ENCODE measurements around the gene PDLIM3.

Gene PDLIM3

DNA sequence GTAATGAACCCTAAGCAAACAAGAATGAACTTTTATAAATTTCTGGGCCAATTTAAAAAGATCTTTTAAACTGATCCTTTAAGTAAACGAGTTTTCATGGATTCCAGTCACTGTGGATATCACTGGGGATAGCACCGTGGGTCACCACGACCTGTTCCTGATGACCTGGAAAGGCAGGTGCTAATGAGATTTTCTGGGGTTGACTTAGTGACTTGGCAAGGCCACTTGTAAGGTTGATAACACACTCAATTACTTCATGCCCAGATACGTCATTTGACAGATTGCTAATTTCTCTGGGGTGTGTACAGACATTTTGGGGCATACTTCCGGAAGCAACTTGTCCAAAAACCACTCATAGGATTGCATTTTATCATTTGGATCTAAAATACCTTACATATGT lies 24.5 kb downstream of the PDLIM3 start:
- H3K4me3 ChIP-seq (ENCODE audit: low read depth, low read length) = no peak overlapping the region
- TF ChIP-seq POLR2A (IDR thresholded peaks at IDR 0.05; ENCODE audit: extremely low read depth, insufficient read length) = no peak
- no peak for TF ChIP-seq MYC (IDR thresholded peaks at IDR 0.05; ENCODE audit: low read depth, low read length)
- TF ChIP-seq, protein P1, sequence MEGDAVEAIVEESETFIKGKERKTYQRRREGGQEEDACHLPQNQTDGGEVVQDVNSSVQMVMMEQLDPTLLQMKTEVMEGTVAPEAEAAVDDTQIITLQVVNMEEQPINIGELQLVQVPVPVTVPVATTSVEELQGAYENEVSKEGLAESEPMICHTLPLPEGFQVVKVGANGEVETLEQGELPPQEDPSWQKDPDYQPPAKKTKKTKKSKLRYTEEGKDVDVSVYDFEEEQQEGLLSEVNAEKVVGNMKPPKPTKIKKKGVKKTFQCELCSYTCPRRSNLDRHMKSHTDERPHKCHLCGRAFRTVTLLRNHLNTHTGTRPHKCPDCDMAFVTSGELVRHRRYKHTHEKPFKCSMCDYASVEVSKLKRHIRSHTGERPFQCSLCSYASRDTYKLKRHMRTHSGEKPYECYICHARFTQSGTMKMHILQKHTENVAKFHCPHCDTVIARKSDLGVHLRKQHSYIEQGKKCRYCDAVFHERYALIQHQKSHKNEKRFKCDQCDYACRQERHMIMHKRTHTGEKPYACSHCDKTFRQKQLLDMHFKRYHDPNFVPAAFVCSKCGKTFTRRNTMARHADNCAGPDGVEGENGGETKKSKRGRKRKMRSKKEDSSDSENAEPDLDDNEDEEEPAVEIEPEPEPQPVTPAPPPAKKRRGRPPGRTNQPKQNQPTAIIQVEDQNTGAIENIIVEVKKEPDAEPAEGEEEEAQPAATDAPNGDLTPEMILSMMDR (IDR thresholded peaks at IDR 0.05; ENCODE audit: low read depth, low read length) = no peak
- TF ChIP-seq, protein P2, sequence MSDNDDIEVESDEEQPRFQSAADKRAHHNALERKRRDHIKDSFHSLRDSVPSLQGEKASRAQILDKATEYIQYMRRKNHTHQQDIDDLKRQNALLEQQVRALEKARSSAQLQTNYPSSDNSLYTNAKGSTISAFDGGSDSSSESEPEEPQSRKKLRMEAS (IDR thresholded peaks at IDR 0.05; ENCODE audit: low read depth, low read length) = no peak
- no peak for DNase-seq (ENCODE audit: low read depth)

DNA sequence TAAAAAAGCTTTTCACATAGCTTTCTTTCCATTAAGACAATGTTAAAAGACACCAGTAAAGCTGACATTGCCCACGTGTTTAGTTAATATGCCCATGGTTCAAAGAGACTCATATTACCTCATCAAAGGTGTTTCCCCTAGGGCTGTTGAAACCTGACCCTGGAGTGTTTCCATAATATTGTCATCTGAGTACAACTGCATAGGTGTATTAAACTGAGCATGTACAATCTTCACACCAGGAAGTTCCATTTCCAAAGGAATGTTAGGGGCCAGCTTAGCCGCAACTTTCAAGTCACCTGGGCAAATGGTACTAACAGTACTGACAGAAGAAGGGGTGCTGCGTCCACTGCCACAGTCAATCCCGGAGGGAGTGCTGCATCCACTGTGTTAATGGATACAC lies 27.1 kb downstream of the PDLIM3 start:
- no peak overlapping the region for H3K4me3 ChIP-seq (ENCODE audit: low read depth, low read length)
- TF ChIP-seq MYC (IDR thresholded peaks at IDR 0.05; ENCODE audit: low read depth, low read length) = no peak
- TF ChIP-seq, protein P1 (IDR thresholded peaks at IDR 0.05; ENCODE audit: low read depth, low read length) = no peak
- TF ChIP-seq POLR2A (IDR thresholded peaks at IDR 0.05; ENCODE audit: extremely low read depth, insufficient read length) = no peak
- TF ChIP-seq, protein P2 (IDR thresholded peaks at IDR 0.05; ENCODE audit: low read depth, low read length) = no peak
- no peak for DNase-seq (ENCODE audit: low read depth)

DNA sequence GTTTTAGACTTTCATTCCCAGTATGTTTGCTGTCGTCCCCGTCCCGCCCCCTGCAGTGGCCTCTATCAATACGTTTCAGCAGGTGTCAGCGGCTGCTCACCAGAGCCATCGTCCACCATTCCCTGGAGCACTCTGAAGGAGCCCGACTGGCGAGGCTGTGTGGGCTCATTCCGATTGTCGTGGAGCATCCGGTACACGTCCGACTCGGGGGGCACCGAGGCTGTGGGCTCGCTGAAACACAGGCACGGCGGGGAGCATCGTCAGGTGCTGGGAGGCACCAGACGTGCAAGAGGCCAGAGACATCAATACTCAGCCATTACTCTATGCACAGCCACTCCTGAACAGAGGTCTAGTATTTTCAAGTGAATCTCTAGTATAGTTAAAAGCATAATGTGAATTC lies 28.9 kb downstream of the PDLIM3 start:
- TF ChIP-seq, protein P1 (IDR thresholded peaks at IDR 0.05; ENCODE audit: low read depth, low read length) = no peak
- TF ChIP-seq, protein P2 (IDR thresholded peaks at IDR 0.05; ENCODE audit: low read depth, low read length) = no peak
- no peak for TF ChIP-seq MYC (IDR thresholded peaks at IDR 0.05; ENCODE audit: low read depth, low read length)
- no peak for TF ChIP-seq POLR2A (IDR thresholded peaks at IDR 0.05; ENCODE audit: extremely low read depth, insufficient read length)
- no peak overlapping the region for H3K4me3 ChIP-seq (ENCODE audit: low read depth, low read length)
- no peak for DNase-seq (ENCODE audit: low read depth)

DNA sequence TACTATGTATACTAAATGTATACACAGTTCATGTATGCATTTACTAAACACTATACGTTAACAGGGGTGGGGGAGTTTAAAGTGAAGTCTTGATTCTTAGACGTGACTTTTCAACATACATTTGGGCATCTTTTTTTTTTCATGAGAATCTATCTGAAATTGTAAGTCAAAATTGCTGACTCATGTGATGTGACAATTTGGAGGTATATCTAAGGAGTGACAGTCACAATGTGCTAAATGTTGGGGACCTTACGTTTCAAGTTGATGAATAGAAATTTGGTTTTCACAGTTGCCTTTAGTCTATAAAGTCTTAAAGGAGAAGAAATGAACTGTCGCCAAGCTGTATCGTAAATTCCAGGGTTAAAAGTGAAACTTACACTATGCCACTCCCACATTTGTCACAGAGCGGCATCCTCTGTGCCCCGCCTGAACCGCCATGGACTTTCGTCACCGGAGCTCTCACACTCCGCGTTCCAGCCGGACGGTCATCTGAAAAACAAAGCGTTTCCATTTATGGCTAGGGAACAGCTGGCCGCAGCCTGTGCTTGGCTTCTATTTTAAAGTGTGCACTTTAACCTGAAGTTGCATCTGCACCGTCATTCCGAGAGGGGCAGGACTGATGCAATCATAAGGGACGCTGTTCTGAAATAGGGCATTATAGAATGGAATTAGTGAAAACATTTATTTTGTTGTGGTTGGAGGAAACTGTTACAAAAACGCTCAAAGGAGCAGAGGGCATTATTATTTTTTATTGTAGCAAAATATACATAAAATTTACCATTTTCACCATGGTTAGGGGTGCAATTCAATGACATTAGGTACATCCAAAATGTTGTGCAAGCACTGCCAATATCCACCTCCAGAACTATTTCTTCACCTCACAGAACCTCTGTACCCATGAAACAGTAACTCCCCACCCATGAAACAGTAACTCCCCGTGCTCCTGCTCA lies 30.9 kb downstream of the PDLIM3 start:
- TF ChIP-seq, protein P1 (IDR thresholded peaks at IDR 0.05; ENCODE audit: low read depth, low read length) = no peak
- TF ChIP-seq POLR2A (IDR thresholded peaks at IDR 0.05; ENCODE audit: extremely low read depth, insufficient read length) = no peak
- no peak for TF ChIP-seq MYC (IDR thresholded peaks at IDR 0.05; ENCODE audit: low read depth, low read length)
- TF ChIP-seq, protein P2 (IDR thresholded peaks at IDR 0.05; ENCODE audit: low read depth, low read length) = no peak

DNA sequence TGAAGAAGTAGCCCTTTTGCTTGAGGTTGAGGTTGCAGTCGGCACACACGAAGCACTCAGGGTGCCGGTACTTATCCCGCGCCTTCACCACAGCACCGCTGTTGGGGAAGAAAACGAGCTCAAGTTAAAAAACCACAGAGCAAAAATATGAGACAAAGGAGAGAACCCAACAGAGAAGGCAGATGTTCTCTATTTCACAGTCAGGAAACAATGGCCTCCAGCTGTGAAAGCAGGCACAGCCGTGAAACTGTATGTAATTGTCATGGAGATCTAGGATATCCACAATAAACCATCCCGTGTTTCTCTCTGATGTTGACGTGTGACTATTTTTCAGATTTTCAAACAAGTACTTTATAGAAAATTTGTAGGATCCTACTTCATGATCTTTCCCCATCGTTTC lies 32.9 kb downstream of the PDLIM3 start:
- no peak for TF ChIP-seq MYC (IDR thresholded peaks at IDR 0.05; ENCODE audit: low read depth, low read length)
- TF ChIP-seq, protein P2 (IDR thresholded peaks at IDR 0.05; ENCODE audit: low read depth, low read length) = no peak
- TF ChIP-seq, protein P1 (IDR thresholded peaks at IDR 0.05; ENCODE audit: low read depth, low read length) = no peak
- TF ChIP-seq POLR2A (IDR thresholded peaks at IDR 0.05; ENCODE audit: extremely low read depth, insufficient read length) = no peak
- H3K4me3 ChIP-seq (ENCODE audit: low read depth, low read length) = no peak overlapping the region
- DNase-seq (ENCODE audit: low read depth) = no peak

More for the DNA sequence above, 30.9 kb downstream of the PDLIM3 start:
- DNase-seq (ENCODE audit: low read depth) = peak; percentile 31
- H3K4me3 ChIP-seq (ENCODE audit: low read depth, low read length) = peak overlapping the region; percentile 38

Data from NB4 (cell line).